Large intestine (tissue), 3 donors: ENCODE measurements around the gene TTC39A. TPM values are rescaled to one million over a fixed set of nuclear protein-coding genes. Genes with fewer than 3 reads are reported as not detected.

ENCODE experiments used
- DNase-seq, 2 donors: peaks; one replicate each; pipeline versions ENCODE4 v3.0.0 to v3.0.0-alpha.2; 2013
- H3K27ac ChIP-seq: one replicate; pipeline ENCODE4 v1.5.1; 2013; ENCODE audit warnings: low read length
- H3K27me3 ChIP-seq: 2 replicates; pipeline ENCODE4 v1.6.1; 2013; ENCODE audit warnings: low read length; ENCODE audit not compliant: control insufficient read depth, insufficient read depth
- H3K36me3 ChIP-seq: 2 replicates; pipeline ENCODE4 v1.6.1; 2013; ENCODE audit warnings: low read length; ENCODE audit not compliant: control insufficient read depth, insufficient read depth
- H3K4me1 ChIP-seq: one replicate; pipeline ENCODE4 v1.6.1; 2013; ENCODE audit warnings: low read length; ENCODE audit not compliant: control insufficient read depth, insufficient read depth
- H3K4me3 ChIP-seq: one replicate; pipeline ENCODE4 v1.5.1; 2013; ENCODE audit warnings: low read length
- H3K9me3 ChIP-seq: one replicate; pipeline ENCODE4 v1.6.1; 2013; ENCODE audit warnings: mild to moderate bottlenecking, low read depth, low read length, moderate library complexity; ENCODE audit not compliant: control insufficient read depth
- WGBS: methylation state at CpG from one replicate; pipeline ENCODE4 v1.1.5; 2013; ENCODE audit warnings: low lambda C conversion rate; ENCODE audit not compliant: insufficient coverage; 5-methylcytosine and 5-hydroxymethylcytosine counted together
- polyA plus RNA-seq: library from polyadenylated mRNA; unstranded; fragments of 120-200 nt; gene quantifications from one replicate; pipeline ENCODE4 v1.2.1, GENCODE V29; 2013

The TTC39A gene
- polyA plus RNA-seq, 1 donor: 19.2 TPM

DNA sequence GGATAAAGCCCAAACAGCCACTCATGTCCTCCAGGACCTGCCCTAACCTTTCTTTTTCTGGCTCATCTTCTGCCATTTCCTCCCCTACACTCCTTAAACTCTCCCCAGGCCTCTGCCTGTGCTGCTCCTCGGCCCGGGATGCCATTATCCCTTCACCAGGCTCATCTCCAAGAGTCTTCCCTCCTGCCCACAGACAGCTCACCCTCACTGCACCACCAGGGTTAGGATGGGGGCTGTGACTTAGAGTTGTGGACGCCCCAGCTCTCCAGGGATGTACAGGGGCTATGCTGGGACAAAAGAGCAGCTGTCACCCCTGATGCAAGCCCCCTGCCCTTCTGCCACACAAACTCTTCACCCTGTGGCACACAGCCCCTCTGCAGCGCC is 32.0 kb downstream of the TTC39A start:
- no peak for DNase-seq
- Histone ChIP-seq H3K27me3 (no peaks in the 10 kb centered on the region), H3K4me3 (no peak overlapping the region), H3K4me1 (peaks cover 13% of the 10 kb centered on the region), H3K36me3 (peaks cover 2% of the 10 kb centered on the region), H3K9me3 (peaks cover 8% of the 10 kb centered on the region), H3K27ac (no peak overlapping the region)
- no CpG with 5 or more reads among the region's 4 CpGs for WGBS

DNA sequence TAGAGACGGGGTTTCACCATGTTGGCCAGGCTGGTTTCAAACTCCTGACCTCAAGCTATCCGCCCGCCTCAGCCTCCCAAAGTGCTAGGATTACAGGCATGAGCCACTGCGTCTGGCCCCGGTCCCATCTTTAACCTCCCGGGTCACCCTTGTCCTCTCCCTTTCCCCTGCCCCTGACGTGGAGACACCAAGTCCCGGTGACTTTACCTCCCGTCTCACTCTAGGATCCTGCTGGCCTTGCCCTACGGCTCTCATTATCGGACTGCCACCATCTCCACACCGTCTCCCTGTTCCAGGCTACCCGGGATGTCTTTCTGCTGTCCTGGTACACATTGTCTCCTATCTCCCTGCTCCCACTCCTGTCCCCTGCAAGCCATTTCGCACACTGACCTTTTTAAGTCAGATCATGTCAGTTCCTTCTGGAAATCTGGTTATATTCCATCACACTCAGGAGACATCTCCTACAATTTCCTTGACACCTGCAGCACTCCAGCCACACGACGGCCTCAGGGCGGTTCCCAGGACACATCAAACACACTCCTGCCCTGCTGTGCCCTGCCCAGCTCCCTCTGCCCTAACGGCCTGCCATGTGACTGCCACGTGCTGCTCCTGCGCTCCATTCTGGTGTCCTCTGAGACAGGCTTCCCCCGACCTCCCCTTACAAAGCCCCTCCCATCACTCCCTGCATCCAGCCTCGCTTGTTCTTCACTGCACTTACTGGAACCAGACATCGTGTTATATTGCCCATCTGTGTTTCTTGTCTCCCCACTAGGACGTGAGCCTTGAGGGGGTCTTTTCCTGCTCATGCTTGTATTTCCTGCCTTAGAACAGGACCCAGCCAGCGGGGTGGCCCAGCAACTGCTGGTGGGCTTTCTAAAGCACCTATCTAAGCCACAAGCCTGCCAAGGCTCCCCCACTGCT is 32.7 kb downstream of the TTC39A start:
- Histone ChIP-seq H3K27me3 (no peaks in the 10 kb centered on the region), H3K4me3 (no peak overlapping the region), H3K27ac (no peak overlapping the region), H3K36me3 (peaks cover 2% of the 10 kb centered on the region), H3K4me1 (peaks cover 13% of the 10 kb centered on the region), H3K9me3 (peaks cover 8% of the 10 kb centered on the region)
- no peak for DNase-seq
- WGBS: 89% methylated on average over 3 of the region's 25 CpGs

DNA sequence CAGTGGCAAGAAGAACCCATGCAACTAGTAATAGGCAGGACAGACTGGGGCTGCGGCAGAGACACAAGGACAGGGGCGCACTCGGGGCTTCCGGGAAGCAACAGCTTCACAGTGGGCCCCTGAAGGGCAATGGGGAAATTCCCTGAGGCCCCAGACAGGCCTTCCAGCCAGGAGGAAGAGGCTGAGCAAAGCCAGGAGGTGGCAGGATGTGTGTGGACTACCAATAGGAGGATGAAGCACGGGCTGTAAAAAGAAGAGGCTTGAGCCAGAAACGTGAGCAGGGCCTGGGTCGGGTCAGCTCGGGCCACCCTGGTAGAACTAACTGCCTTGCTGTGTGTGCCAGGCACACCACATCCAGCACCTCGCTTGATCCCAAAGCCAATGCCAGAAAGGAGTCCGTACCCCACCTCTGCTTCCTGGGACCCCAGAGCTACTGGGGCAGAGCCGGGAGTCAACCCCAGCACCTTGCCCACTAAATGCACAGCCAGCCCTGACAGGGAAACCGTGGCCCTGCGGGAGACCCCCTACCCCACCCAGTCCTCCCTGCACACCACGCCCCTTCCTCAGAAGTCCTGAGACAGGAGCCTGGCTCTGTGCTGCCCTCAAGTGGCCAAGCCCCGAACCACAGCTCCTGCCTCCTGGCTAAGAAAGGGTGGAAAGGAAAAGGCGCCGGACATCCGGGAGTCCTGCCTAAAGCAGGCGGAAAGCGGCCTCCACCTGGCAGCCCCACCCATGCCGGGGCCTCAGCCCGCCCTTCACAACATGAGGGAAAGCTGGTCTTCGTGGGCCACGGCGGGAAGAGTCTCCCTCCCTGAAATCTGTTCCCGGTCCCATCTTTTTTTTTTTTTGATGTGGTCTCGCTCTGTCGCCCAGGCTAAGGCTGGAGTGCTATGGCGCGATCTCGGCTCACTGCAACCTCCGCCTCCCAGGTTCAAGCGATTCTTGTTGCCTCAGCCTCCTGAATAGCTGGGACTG is 33.7 kb downstream of the TTC39A start:
- WGBS: no CpG with 5 or more reads among the region's 33 CpGs
- DNase-seq: peak; percentile 79 to 80
- peaks cover 2% of the 10 kb centered on the region for H3K36me3 ChIP-seq
- H3K27ac ChIP-seq: no peak overlapping the region
- peaks cover 13% of the 10 kb centered on the region for H3K4me1 ChIP-seq
- peaks cover 8% of the 10 kb centered on the region for H3K9me3 ChIP-seq
- H3K27me3 ChIP-seq: no peaks in the 10 kb centered on the region
- peak overlapping the region; percentile 21 for H3K4me3 ChIP-seq

DNA sequence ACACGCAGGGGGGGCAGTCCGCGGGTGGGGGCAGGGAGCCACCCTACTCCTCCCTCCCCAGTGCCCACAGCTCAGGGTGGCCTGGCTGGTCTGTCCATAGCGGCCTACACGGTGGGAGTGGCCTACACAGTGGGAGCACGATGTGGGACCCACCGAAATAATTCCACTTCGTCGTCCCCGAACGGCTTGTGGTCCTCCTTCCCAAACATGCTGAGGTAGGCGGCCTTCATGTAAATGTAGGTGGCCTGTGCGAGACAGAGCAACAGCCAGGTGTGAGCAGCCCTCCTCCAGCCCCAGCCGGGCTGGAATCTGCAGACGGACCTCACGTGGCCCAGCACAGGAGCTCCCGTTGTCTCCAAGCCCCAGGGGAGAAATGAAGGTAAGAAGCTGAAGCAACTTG is 34.4 kb downstream of the TTC39A start:
- Histone ChIP-seq H3K9me3 (peaks cover 8% of the 10 kb centered on the region), H3K4me1 (peaks cover 13% of the 10 kb centered on the region), H3K36me3 (peaks cover 2% of the 10 kb centered on the region), H3K4me3 (no peak overlapping the region), H3K27me3 (no peaks in the 10 kb centered on the region), H3K27ac (no peak overlapping the region)
- WGBS: no CpG with 5 or more reads among the region's 17 CpGs
- DNase-seq: no peak

DNA sequence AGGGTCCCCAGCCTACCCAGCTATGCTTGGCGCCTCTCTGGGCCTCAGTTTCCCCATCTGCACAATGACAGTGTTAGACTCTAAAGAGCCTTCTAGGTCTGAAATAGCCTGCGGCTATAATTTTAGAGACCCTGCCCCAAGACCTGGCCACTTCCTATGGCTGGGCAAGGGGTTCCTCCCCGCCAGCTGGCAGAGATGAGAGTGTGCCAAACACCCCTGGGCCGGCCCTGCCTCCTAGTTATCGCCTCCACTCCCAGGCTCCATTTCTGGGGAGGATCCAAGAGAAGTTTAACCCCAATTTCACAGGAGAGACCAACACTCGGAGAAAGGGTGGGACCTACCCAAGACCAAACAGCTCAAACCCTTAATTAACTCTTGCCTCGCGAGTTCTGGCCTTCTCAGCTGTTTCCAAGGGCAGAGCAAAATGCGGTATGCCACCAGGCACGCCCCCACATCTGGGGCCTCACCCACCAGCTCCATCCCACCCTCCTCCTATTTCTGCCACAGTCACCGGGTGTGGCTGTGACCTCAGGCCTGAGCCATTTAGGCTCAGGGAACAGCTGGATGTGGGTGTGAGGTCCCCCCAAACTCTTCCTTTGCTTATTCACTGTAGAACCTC is 35.7 kb downstream of the TTC39A start:
- Histone ChIP-seq H3K36me3 (peaks cover 6% of the 10 kb centered on the region), H3K27me3 (no peaks in the 10 kb centered on the region), H3K27ac (no peak overlapping the region), H3K4me3 (no peak overlapping the region), H3K9me3 (peaks cover 8% of the 10 kb centered on the region), H3K4me1 (peaks cover 13% of the 10 kb centered on the region)
- DNase-seq: no peak
- WGBS: no CpG with 5 or more reads among the region's 11 CpGs

DNA sequence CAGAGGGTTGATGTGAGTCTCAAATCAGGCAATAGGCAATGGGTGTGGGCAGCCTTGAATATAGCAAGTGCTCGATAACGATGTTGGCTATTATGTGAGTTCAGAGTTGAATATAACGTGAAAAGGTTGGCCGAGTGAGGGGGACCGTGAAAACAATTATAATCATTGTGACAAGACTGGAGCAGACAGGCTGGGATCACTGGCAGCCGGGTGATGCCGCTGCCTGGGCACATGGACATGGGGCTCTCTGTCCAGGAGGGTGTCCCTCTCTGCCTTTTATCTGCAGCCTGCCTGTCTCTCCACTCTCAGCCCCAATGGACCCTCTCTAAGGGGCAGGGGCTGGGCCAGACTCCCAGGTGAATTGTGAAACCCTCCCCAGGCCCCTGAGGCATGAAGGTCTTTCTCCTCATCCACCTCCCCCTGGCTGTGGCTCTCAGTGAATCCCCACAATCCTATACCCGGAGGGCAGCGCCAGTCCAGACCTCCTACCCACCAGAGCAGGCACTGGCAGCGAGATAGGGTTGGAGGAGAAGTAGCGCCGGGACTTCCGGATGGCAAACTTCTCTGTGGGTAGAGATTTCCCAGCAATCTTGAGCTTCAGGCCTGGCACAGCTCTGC is 36.4 kb downstream of the TTC39A start:
- DNase-seq: no peak
- WGBS: no CpG with 5 or more reads among the region's 13 CpGs

DNA sequence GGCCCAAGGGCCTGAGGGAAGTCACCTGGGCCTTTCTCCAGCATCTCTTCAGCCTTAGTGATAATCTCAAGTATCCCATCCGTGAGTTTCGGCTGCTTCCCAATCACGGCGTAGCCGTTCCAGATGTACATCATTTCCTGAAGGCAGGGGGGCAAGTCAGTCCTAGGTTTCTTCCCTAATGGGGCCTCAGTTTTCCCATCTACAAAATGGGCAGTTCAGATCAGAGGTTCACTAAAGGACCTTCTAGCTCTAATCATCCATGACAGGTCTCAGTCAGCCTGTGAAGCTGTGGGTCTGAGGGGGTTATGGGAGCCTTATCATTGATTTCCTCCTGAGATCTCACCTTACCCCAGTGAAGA is 39.9 kb downstream of the TTC39A start:
- Histone ChIP-seq H3K4me1 (no peaks in the 10 kb centered on the region), H3K9me3 (no peaks in the 10 kb centered on the region), H3K27ac (no peak overlapping the region), H3K36me3 (peaks cover 22% of the 10 kb centered on the region), H3K4me3 (no peak overlapping the region), H3K27me3 (no peaks in the 10 kb centered on the region)
- no CpG with 5 or more reads among the region's 5 CpGs for WGBS
- DNase-seq: no peak

More for the DNA sequence above, 36.4 kb downstream of the TTC39A start:
- Histone ChIP-seq H3K36me3 (peaks cover 10% of the 10 kb centered on the region), H3K27me3 (no peaks in the 10 kb centered on the region), H3K9me3 (peaks cover 4% of the 10 kb centered on the region), H3K4me1 (peaks cover 13% of the 10 kb centered on the region), H3K4me3 (no peak overlapping the region), H3K27ac (no peak overlapping the region)

DNA sequence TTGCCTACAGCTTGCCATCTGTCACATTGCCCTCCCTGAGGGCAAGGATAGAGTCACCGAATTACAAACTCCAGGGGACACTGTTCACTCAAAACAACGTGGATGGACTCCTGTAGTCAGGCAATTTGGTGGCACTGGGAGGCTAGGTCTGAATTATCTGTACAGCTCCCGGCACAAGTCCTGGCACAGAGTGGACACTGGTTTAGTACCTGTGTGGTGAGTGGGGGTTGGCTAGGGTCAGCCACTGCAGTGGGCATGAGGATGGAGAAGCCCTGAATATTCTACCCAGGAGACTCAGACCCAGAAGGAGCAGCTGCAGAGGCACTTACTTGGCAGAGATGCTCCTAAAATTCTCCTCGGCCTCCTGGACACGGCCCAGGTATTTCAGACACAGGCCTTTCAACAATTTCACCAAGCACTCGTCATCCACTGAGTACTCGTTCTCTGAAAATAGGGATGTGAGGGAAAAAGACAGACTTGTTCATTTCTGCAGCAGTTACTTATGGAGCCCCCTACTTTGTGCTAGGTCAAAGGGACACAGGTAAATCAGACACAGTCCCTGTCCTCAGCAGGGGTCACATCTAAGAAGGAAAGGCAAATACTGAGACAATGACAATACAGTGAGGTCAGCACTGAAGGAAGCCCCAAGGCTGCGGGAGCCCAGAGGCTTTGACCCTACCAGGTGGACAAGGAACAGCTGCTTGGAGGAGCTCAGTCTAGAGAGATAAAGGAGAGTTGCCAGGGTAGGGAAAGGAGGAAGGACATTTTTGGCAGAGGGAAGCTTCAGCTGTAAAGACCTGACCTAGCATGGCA is 40.5 kb downstream of the TTC39A start:
- Histone ChIP-seq H3K9me3 (no peaks in the 10 kb centered on the region), H3K4me1 (no peaks in the 10 kb centered on the region), H3K36me3 (peaks cover 22% of the 10 kb centered on the region), H3K27me3 (no peaks in the 10 kb centered on the region), H3K27ac (no peak overlapping the region), H3K4me3 (no peak overlapping the region)
- no peak for DNase-seq
- WGBS: no CpG with 5 or more reads among the region's 8 CpGs

DNA sequence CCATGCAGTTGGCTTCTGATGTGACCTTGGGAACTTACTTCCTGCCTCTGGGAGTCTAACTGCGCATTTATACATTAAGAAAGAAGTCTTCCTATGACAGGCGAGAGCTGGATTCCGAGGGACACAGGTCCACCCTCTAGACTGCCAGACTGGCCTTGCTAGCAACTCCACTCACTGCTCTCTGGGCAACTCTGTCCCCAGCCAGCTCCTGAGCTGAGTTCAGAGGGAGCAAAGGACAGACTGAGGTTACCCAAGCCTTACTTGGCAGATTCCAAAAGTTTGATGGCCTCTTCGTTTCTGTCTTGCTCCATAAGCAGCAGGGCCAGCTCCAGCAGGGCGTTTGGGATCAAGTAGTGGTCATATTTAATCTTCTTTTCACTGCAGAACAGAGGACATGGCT is 41.8 kb downstream of the TTC39A start:
- peaks cover 8% of the 10 kb centered on the region for H3K4me1 ChIP-seq
- H3K27ac ChIP-seq: no peak overlapping the region
- DNase-seq: no peak
- H3K9me3 ChIP-seq: no peaks in the 10 kb centered on the region
- WGBS: no CpG with 5 or more reads among the region's 5 CpGs
- no peak overlapping the region for H3K4me3 ChIP-seq
- H3K36me3 ChIP-seq: peaks cover 20% of the 10 kb centered on the region
- H3K27me3 ChIP-seq: no peaks in the 10 kb centered on the region
